ENCODE measurements around the gene CENPV.
"Not testable (repeated sequence)": the region's sequence is repeated elsewhere in the genome, so short reads cannot be mapped to it uniquely, and the experiment has no call there.

Gene CENPV

DNA sequence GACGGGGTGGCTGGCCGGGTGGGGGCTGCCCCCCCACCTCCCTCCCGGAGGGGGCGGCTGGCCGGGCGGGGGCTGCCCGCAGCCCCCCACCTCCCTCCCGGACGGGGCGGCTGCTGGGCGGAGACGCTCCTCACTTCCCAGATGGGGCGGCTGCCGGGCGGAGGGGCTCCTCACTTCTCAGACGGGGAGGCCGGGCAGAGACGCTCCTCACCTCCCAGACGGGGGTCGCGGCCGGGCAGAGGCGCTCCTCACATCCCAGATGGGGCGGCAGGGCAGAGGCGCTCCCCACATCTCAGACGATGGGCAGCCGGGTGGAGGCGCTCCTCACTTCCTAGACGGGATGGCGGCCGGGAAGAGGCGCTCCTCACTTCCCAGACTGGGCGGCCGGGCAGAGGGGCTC lies 41.2 kb downstream of the CENPV start:
- not testable (repeated sequence) for DNase-seq

- DNase-seq = no peak
Measured at GRCh38 chr17:16306211-16306610, 47.1 kb downstream of the CENPV start.

DNA sequence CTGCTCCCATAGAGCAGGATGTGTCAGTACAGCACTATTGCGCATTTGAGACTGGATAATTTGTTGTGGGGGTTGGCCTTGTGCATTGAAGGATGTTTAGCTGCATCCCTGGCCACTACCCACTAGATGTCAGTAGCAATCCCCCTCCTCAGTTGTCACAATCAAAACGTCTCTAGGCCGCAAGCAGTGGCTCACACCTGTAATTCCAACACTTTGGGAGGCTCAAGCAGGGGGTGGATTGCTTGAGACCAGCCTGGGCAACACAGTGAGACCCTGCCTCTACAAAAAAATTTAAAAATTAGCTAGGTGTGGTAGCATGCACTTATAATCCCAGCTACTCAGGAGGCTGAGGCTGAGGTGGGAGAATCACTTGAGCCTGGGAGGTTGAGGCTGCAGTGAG lies 48.4 kb downstream of the CENPV start:
- peak in 1 of 5 experiments; percentile 40 for DNase-seq

DNA sequence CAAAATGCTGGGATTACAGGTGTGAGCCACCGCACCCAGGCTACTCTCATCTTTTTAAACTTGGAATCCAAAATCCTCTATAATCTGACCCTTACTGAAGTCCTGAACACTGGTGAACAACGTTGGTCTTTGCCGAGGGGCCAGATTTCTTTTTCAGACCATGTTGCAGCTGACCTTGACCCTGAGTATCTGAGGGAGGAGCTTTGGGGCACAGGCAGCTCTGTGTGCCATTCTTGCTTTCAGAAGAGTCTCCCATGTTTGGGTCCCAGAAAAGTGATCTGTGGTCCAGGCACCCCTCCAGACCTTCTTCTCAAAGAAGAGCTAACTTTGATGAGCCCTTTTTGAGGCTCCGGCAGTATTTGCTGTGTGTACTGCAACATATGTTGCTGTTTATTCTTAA lies 50.4 kb downstream of the CENPV start:
- no peak for DNase-seq

DNA sequence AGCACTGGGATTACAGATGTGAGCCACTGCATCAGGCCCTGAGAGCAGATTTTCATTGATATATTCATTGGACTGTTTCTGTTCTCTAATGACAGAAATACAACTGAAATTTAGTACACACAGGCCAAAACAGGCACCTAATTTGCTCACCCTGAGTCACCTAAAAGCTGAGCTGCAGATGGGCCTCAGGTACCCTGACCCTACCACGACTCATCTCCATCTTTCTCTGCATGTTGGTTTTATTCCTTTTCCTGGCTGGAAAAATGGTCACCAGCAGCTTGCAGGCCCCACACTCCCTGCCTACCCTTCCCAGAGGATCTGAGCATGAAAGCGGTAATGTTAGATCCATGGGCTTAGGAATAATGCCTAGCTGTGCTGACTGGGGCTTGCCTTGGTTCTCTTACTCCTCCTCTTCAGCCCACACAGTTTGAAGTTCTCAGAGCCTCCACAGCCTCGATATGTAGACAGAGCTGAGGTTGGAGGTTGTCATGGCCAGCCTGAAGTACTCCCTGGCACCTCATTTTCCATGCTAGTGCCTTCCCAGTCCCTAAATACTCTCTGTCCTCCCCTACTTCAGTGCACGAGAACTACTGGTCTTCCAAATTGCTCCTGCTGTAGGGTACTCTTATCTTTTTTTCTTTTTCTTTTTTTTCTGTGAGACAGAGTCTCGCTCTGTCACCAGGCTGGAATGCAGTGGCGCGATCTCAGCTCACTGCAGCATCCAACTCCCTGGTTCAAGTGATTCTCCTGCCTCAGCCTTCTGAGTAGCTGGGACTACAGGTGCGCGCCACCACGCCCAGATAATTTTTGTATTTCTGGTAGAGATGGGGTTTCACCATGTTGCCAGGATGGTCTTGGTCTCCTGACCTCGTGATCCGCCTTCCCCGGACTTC lies 51.1 kb downstream of the CENPV start:
- no peak for DNase-seq

- DNase-seq = no peak
Measured at GRCh38 chr17:16300554-16300953, 52.7 kb downstream of the CENPV start.

- no peak for DNase-seq
Measured at GRCh38 chr17:16298140-16298662, 55.1 kb downstream of the CENPV start.

DNA sequence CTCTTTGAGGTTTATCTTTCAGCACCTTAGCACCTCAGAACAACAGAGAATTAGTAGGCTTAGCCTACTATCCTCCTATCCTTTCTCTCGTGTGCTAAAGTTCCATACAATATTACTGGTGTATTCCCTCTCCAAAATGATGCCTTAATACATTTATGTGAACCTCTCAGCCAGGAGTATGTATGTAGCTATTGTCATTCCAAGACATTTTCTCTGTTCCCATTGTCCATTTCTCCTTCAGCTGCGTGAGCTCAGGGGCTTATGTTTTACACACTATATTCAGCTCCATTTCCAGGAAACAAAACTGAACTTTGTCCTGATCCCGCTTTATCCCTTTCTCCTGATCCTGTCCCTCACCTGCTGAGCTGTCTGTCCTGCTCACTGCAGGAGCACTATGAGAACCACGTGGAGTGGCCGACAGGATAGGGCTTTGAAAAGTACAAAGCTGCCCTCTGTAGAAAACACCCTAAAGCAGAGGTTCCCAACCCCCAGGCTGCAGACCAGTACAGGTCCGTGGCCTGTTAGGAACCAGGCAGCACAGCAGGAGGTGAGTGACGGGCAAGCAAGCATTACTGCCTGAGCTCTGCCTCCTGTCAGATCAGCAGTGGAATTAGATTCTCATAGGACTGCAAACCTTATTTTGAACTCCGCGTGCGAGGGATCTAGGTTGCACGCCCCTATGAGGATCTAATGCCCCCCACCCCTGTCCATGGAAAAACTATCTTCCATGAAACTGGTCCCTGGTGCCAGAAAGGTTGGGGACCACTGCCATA lies 55.7 kb downstream of the CENPV start:
- no peak for DNase-seq

DNA sequence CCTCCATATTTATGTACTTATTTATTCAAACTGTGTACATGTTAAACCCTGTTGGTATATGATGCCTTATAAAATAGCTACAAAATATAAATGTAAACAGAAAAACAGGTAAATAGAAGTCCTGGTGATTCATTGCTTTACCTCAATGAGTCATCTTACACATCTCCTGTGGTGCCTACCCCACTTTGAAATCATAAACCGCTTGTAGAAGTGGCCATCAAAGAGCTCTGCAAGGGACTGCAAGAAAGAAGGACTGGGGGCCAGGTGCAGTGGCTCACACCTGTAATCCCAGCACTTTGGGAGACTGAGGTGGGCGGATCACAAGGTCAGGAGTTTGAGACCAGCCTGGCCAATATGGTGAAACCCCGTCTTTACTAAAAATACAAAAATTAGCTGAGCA lies 57.2 kb downstream of the CENPV start:
- DNase-seq = peak in 1 of 5 experiments; percentile 51

DNA sequence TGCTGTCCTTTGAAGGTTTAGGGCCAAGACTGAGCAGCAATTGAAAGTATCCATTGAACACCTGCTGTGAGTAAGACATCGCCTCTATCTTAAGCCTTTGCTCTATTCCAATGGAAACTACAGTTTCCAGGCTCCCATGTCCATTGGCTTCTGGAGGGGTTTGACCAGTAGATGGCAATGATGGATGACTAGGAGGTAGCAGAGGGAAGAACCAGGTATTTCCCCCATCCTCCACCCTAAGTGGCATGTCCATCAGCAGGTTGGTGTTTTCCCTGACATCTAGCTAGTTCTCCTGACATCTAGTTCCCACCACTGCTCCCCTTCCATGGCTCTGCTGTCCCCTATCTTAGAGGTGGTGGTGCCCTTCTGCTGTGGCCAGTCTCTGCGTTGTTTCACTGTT lies 58.7 kb downstream of the CENPV start:
- no peak for DNase-seq

DNA sequence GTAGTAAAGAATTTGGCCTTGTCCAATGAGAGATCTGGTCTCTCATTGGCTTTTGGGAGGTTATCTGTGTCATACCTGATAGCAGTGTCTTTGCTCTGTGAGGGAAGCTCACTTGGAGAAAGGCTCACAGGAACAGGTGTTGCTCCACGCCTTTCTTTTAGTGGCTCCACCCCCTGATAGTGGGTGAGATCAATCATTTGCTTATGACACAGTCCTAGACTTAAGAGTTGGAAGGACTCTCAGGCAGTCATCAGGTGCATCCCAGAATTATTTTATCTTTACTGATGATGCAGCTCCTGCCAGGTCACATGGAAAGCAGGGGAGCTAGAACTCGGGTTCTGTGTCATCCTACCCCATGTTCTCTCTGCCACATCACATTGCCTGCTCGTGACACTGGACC lies 59.3 kb downstream of the CENPV start:
- no peak for DNase-seq

All from T-helper 2 cell (primary cell).